HG03439 (cell line): Measurements from ENCODE around the gene CSNK1G1.

Experiments
- ATAC-seq: cut with Tn5 transposase; IDR thresholded peaks from one replicate; pipeline ENCODE4 v1.9.1; 2021; ENCODE audit warnings: mild to moderate bottlenecking, moderate library complexity; ENCODE audit not compliant: unreplicated experiment

The CSNK1G1 gene

GRCh38 chr15:64156652-64157331, 199.2 kb downstream of the CSNK1G1 start:
- no peak for ATAC-seq

DNA sequence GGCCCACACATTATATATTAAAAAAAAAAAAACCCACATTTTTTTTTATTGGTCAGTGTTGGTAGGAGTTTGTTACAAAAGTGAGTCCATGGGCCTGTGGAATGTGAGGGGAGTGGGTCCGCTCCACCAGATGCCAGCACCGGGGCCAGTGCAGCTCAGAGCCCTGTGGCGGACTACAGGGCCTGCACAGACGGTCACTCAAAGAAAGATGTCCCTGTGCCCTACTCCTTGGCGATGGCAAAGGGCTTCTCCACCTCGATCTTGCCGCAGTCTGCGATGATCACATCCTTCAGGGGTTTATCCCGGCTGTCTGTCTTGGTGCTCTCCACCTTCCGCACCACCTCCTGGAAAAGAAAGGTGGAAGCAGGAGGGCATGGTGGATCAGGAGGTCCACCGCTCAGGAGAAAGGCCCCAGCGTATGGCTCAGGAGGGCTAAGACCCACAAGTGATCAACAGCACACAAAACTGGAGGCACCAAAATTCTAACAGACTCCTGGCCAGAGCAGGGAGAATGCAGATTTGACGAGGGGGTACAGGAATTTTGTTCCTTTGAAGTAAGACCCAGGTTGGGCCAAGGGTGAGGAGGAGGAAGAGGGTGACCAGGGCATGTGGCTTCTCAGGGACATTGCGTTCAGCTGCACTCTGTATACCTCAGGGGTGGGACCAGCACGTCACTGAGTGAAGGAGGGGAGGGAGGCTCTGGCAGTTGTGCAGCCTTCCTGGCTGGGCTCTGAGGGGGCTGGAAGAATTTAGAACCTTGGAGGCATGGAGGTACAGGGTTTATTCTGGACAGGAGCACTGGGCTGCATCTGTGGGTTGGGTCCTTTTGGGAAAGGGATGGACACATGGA, 199.9 kb downstream of the CSNK1G1 start:
- no peak for ATAC-seq

GRCh38 chr15:64153480-64154367, 202.2 kb downstream of the CSNK1G1 start:
- ATAC-seq: peak; percentile 64

DNA sequence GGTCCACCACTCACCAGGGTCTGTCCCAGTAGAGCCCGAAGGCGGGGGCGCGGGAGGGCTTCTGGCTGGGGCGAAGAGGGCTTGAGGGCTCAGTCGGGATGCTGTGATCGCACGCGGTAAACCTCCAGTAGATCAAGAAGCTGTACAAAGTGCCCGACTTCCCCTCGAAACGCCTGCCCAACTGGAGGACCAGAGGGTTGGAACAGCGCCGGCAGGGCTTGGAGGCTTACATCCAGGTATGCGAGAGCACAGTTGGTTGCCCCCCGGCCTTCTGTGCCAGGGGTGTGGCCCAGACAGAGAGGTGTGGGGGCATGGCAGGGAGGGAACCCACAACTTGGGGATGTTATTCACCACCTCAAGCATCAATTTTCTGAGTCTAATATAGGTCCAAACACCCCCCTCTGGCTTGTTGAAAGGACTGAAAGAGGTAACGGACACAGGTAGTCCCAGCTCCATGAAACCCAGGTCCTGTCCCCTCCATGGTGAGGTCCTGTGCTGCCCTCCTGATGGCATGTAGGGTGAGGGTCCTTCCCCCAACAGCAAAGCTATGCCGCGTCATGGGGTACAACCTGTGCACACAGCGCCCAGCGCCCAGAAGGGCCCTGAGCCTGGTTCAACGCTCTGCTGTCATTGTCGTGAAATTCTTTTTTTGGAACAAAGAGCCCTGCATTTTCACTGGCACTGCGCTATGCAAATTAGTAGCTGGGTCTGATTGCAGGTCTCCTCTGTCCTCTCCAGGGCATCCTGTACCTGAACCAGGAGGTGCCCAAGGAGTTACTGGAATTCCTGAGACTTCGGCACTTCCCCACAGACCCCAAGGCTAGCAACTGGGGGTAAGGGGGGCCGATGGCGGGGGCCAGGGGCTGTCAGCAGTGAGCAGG, 203.2 kb downstream of the CSNK1G1 start:
- no peak for ATAC-seq

- no peak for ATAC-seq
Measured at GRCh38 chr15:64151727-64152506, 204.1 kb downstream of the CSNK1G1 start, which contains the start of gene SNX22. Gene SNX22 (plus strand): TSS chr15:64151731. CDS start chr15:64151776, 45 bp downstream.

DNA sequence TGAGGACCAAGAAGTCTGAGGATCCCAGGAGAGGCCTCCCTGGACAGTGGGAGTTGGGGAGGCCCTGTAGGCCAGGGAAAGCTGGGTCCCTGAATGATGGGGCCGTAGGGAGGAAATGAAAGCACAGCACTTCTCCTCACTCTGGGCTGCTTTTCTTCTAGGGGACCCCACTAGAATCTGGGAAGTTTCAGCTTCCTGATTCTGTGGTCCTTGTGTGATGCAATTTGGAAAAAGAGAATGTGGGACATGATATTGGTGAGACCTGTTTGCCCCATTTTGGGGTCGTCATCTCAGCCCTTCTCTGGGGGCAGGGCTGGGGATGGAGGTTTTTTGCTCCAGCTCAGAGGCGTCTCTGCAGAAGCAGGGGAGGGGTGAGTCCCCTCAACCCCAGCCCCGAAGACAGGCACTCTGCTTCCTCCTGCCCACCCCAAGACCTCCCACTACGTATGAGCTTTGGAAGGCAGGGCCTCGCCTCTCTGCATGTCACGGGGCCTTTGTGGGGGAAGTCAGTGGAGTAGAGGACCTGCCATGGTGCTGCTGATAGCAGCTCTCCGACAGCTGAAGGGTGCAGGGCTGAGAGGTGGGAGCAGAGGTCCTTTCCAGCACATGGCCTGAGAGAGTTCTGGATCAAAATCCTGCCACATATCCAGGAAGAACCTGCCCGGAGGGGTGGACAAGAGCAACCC, 205.9 kb downstream of the CSNK1G1 start:
- no peak for ATAC-seq

DNA sequence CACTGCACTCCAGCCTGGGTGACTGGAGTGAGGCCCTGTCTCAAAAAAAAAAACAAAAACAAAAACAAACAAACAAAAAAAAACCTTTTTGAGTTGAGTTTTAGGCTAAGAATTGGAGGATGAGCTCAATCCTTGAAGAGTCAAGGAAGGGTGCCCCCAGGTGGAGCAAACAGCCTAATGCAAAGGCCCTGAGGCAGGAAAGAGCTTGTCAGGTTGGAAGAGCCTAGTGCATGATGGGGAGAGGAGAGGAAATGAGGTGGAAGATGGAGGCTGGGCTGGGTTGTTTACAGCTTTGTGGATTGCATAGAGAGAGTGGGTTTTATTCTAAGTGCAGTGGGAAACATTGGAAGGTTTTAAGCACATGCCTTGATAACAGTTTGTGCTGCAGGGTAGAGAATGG, 206.5 kb downstream of the CSNK1G1 start:
- no peak for ATAC-seq

DNA sequence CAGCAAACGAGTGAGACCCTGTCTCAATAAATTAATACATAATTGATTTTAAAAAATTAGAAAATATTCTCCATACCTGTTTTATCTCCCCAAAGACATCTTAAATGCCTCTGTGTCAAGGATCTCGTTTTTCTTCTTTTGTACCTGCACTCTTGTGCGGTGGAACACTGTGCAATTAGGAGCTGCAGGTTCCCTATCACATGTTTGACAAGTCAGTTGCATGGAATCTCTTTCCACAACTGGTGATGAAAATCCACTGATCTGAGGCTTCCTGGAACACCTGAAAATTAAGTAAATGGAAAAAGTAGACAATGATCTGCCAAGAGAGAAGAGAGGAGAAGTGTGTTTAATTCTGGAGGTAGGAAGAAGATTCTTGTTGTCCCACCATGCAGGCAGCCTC, 207.4 kb downstream of the CSNK1G1 start:
- ATAC-seq: no peak

GRCh38 chr15:64148168-64148567, 207.8 kb downstream of the CSNK1G1 start:
- no peak for ATAC-seq

DNA sequence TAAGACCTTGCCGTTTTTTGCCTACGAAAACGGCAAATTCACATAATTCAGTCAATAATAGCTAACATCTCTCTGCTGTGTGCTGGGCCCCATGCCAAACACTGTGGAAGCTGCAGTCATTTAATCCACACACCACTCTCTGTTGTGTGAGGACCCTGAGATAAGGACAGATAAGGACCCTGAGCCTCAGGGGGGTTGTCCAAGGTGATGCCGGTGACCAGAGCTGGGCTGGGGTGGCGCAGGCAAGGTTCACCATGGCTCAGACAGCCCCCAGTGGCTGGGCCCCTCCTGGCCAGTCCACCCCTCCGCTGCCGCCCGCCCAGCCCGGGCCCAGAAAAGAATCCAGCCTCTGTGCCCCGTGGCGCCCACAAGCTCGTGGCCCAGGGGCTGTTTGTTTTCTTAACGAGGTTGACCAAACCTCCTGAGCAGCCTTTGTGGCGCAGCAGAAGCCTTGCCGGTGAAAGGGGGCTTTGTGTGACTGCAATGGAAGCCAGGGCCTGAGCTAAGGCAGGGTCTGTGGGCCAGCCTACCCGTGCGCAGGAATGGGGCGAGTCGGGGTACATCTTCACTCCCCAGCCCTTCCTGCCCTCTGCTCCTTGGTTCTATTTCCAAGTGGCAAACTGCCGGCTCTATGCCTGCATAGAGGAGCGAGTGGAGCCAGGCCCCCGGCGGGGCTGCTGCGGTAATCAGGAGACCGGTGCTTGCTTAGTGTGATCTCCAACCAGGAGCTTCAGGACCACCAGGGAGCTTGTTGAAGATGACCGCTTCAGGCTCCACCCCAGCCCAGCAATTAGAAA, 208.9 kb downstream of the CSNK1G1 start:
- no peak for ATAC-seq

GRCh38 chr15:64146520-64146884, 209.5 kb downstream of the CSNK1G1 start:
- ATAC-seq: no peak

- no peak for ATAC-seq
Measured at GRCh38 chr15:64146041-64146440, 209.9 kb downstream of the CSNK1G1 start.

DNA sequence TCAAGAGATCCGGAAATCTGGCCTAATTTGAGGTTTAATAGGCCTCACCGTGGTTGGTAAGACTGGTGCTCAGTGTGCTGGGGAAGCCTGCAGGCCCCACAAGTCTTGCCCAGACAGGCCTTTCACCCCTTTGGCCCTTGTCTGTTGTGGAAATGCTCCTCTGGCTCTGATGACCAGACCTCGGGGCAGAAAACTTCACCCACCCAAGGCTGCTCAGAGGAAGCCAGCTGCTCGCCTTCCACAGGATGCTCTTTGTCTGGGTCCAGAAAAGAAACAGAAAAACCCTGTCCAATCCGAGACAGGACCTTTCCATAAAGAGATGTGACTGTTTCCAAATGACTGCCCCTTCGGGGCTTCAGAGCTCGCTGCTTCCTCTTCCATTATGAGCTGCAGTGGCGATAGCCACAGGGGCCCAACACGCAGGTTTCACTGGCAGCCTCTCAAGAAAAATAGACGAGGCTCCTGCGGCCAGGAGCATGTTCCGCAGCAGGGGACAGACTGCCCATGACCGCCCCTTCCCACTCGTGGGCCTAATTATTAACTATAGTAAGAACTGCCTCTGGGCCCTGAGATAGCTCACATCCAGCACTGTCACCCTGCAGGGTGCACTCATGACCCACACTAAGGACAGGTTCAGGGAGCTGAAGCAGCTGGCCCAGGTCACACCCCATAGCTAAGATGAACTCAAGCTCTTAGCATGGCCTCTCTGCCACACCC, 211.2 kb downstream of the CSNK1G1 start:
- peak; percentile 53 for ATAC-seq

- no peak for ATAC-seq
Measured at GRCh38 chr15:64144192-64144564, 211.8 kb downstream of the CSNK1G1 start.

DNA sequence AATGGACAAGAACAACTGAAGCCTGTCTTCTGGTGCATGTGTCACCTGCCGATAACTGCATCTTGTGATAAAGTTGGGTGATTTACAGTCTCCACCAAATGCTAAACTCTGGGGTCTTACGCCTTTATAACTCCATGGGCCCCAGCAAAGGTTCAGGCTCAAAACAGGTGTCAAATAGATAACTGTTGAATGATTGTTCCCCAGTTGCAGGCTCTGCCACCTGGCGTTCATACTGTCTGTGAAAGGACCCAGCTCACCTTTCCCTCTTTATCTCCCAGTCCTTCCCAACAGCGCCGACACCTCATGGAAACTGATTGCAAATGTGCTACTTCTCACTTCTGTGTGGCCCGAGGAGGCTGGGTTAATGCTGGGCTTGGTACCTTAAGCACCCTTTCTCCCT, 212.7 kb downstream of the CSNK1G1 start:
- ATAC-seq: no peak

- no peak for ATAC-seq
Measured at GRCh38 chr15:64141798-64142512, 214.0 kb downstream of the CSNK1G1 start.
